ENCODE results near the gene STMN3.
"Not testable (repeated sequence)": the region's sequence is repeated elsewhere in the genome, so short reads cannot be mapped to it uniquely, and the experiment has no call there.

The STMN3 gene

GRCh38 chr20:63678667-63679465 lies 25.6 kb upstream of the STMN3 start:
- no peak for DNase-seq (ENCODE audit: low spot score)

- no peak for DNase-seq (ENCODE audit: low spot score)
Observed at GRCh38 chr20:63678071-63678470, 24.8 kb upstream of the STMN3 start.

DNA sequence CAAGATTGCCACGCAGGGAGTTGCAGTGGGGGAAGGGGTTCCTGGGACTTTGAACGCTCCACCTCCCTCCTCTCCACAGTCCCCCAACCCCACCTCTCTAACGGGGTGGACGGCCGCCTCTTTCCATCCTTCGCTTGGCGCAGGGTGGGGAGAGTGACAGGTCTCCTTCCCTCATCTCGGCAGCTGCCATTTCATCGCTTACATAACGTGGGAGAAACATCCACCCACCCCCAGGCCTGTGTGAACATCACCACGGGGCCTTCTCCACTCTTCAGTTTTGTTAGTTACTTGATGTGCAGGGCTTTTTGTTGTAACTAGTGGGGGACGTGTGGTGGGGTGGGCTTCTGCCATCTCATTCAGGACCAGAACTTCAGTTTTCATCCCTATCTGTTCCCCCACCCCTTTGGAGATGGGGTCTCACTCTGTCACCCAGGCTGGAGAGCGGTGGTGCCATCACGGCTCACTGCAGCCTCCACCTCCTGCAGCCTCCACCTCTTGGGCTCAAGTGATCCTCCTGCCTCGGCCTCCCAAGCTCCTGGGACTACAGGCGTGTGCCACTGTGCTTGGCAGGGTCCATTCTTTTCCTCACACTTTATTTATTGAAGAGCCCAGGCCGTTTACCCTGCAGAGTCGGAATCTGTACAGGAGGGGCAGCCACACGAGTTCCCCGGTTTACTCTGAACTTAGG lies 22.6 kb upstream of the STMN3 start:
- DNase-seq (ENCODE audit: low spot score) = no peak

GRCh38 chr20:63673951-63674350 lies 20.7 kb upstream of the STMN3 start:
- DNase-seq (ENCODE audit: low spot score) = no peak

GRCh38 chr20:63672666-63673065 lies 19.4 kb upstream of the STMN3 start:
- DNase-seq (ENCODE audit: low spot score) = no peak

- DNase-seq (ENCODE audit: low spot score) = not testable (repeated sequence)
Observed at GRCh38 chr20:63671695-63672094, 18.5 kb upstream of the STMN3 start.

DNA sequence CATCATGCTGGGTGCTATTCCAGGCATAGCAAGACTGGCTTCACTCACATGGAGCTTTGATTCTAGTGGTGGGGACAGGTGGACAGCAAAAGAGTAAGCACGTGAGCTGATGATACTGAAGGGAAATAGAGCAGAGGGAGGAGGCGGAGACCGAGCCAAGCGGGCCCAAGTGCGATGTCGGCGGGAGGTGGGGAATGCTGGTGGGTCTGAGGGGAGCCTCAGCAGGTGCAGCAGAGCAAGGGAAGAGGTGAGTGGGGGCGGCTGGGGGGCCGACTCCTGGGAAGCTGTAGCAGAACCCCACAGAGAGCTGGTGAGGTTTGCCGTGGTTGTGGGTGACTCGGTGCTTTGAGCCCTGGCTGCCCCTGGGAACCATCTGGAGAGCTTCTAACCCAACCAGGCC lies 15.1 kb upstream of the STMN3 start:
- no peak for DNase-seq (ENCODE audit: low spot score)

- no peak for DNase-seq (ENCODE audit: low spot score)
Observed at GRCh38 chr20:63667858-63668257, 14.6 kb upstream of the STMN3 start.

- DNase-seq (ENCODE audit: low spot score) = no peak
Observed at GRCh38 chr20:63665708-63666107, 12.5 kb upstream of the STMN3 start.

GRCh38 chr20:63664861-63665594 lies 11.8 kb upstream of the STMN3 start:
- DNase-seq (ENCODE audit: low spot score) = peak; percentile 81

GRCh38 chr20:63664143-63664851 lies 11.1 kb upstream of the STMN3 start:
- DNase-seq (ENCODE audit: low spot score) = no peak

- DNase-seq (ENCODE audit: low spot score) = no peak
Observed at GRCh38 chr20:63663332-63664066, 10.3 kb upstream of the STMN3 start.

- DNase-seq (ENCODE audit: low spot score) = no peak
Observed at GRCh38 chr20:63662813-63663189, 9.6 kb upstream of the STMN3 start.

DNA sequence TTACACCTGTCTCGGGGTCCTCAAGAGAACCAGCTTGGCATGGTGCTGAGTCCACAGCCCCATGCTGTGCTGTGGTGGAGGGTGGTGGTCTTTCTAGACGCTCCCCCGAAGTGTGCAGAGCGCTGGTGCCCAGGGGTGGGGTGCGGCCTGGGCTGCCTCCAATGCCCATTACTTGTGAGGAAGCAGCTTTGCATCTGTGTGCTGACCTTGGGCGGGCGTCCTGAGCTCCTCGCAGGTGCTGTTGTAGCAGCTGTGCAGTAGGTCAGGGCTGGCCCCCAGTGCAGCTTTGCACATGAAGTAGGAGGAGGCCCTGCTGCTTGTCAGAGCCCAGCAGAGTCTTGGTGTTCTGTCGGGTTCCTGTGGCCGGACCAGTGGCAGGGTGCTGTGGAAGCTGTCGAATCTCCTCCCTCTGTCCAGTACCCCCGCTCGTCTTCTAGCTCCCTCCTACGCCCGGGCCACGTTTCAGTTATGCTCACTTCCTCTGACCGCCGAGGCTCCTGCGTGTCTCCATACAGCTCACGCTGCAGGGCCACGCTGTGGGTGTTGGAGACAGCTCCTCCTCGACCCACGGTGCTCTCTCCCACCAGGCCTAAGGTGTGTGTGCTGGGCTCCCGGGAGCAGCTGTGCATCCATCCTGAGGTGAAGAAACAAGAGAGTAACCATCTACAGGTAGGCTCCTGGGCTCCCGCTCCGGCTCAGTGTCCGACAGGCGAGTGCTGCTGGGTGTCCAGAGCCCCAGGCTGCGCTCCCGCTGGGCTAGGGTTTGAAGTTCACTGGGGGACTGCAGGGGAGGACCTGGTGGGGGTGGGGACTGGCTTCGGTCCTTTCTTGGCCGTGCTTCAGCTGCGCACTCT lies 9.0 kb upstream of the STMN3 start:
- no peak for DNase-seq (ENCODE audit: low spot score)

- DNase-seq (ENCODE audit: low spot score) = no peak
Observed at GRCh38 chr20:63661108-63661507, 7.9 kb upstream of the STMN3 start.

- DNase-seq (ENCODE audit: low spot score) = no peak
Observed at GRCh38 chr20:63660622-63661021, 7.4 kb upstream of the STMN3 start.

- not testable (repeated sequence) for DNase-seq (ENCODE audit: low spot score)
Observed at GRCh38 chr20:63660174-63660573, 7.0 kb upstream of the STMN3 start.

- DNase-seq (ENCODE audit: low spot score) = no peak
Observed at GRCh38 chr20:63659370-63659769, 6.1 kb upstream of the STMN3 start.

DNA sequence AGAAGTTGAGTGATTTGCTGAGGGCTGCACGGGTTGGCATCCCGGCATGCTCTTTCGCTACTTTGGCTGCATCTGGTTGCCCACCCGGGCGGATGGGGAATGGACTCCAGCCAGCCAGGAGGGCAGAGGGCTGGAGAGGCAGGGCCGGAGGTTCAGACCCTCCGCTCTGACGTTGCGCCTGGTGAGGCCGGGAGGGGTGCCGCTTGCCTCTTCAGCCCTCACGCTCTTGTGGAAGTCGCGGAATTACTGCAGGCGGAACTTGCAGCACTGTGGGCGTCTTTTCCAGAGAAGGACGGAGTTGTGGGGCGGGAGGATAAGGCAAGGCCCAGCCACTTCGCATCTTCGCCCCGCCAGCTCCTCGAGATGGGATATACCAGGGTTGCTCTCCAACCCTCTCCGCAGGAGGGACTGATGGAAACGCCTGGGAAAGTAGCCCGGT lies 5.5 kb upstream of the STMN3 start:
- no peak for DNase-seq (ENCODE audit: low spot score)

GRCh38 chr20:63657937-63658748 lies 4.9 kb upstream of the STMN3 start, which contains the start of gene RTEL1:
TSS of gene RTEL1 (plus strand) at chr20:63658312. CDS start at chr20:63659403, 1,091 bp downstream.
- peak; percentile 99 for DNase-seq (ENCODE audit: low spot score)

All from HuH-7.5 (cell line).